ENCODE measurements around the gene KLHL25.

DNA sequence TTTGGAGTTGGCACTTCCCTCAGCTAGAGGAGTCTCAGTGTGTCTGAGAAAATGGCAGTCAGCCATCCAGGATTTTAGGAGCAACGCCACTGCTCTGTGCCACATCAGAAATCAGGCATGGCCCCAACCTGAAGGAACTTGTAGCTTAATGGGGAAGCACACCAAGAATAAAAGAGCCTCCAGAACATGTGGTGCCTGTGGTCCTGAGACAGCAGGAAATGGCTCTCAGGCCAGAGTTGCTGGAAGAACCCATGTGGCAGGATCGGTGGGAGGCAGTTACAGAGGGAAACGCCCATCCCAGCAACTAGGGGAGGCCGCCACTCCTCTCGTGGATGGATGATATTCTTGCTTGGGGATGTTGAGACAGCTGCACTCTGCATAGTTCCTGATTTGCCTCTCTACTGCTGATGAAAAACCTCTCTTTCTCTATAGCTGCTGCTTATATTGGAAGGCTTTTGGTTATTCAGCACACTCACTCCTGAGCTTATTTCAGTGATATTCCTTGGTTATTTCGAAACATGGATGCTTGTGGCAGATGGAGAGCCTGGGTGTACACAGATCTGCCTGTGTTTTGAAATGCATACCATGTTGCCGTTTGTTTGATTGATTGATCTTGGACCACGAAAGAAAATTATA is 52.4 kb downstream of the KLHL25 start:
- no peak for TF ChIP-seq EZH2phosphoT487 (IDR thresholded peaks at IDR 0.05; ENCODE audit: insufficient read depth, low read depth)
- TF ChIP-seq EZH2 (IDR thresholded peaks at IDR 0.05; ENCODE audit: insufficient read depth, poor library complexity, severe bottlenecking): no peak
